Ishikawa (cell line): Measurements from ENCODE around the gene CHIA.

Experiments
- EP300 ChIP-seq: IDR thresholded peaks from 2 replicates; pipeline ENCODE4 v1.6.1; 2012; ENCODE audit warnings: borderline replicate concordance
- FOXM1 ChIP-seq: IDR thresholded peaks from 2 replicates; pipeline ENCODE4 v1.6.1; 2012; ENCODE audit warnings: low read depth, borderline replicate concordance
- NFIC ChIP-seq: IDR thresholded peaks from 2 replicates; pipeline ENCODE4 v1.6.1; 2012
- RAD21 ChIP-seq: IDR thresholded peaks from 2 replicates; pipeline ENCODE4 v1.6.1; 2012; ENCODE audit warnings: low read depth
- TAF1 ChIP-seq: IDR thresholded peaks from 2 replicates; pipeline ENCODE4 v1.6.1; 2012; ENCODE audit warnings: low read depth, mild to moderate bottlenecking
- YY1 ChIP-seq: IDR thresholded peaks from 2 replicates; pipeline ENCODE4 v1.6.1; 2012; ENCODE audit warnings: low read depth

- TF ChIP-seq TAF1: no peak
- TF ChIP-seq NFIC: no peak
- TF ChIP-seq EP300: no peak
- no peak for TF ChIP-seq YY1
- TF ChIP-seq FOXM1: no peak
- TF ChIP-seq RAD21: no peak
These were observed 19.0 kb downstream of the CHIA start for GRCh38 chr1:111309690-111310089.
